OCI-LY1 (cell line): Measurements from ENCODE around the gene SMIM32.

ENCODE experiments used
- CTCF ChIP-seq: fragments of 200-600 bp; sonication (generic), shearing (Covaris generic); IDR thresholded peaks from 2 replicates; pipeline ENCODE4 v1.5.1; 2017; ENCODE audit warnings: mild to moderate bottlenecking, antibody characterized with exemption, low read length, moderate library complexity, mixed read lengths
- EZH2 ChIP-seq: fragments of 200-600 bp; sonication (generic), shearing (Covaris generic); IDR thresholded peaks from 2 replicates; pipeline ENCODE4 v1.8.0; 2017; ENCODE audit warnings: borderline replicate concordance, mixed run types, mild to moderate bottlenecking, antibody characterized with exemption, low read length, moderate library complexity, mixed read lengths

- TF ChIP-seq CTCF (no peak), EZH2 (no peak)
Observed at GRCh38 chr5:136225796-136226195, 32.8 kb upstream of the SMIM32 start.
